Stimulated activated CD4-positive, alpha-beta T cell treated with anti-CD3 and anti-CD28 coated beads, Interleukin-2, amount 100 ng/mL, for 24 hours (primary cell): ENCODE results near the gene EPO.
"Not testable (repeated sequence)": the region's sequence is repeated elsewhere in the genome, so short reads cannot be mapped to it uniquely, and the experiment has no call there.

Source experiments
- DNase-seq, 2 donors: peaks; one replicate each; pipeline ENCODE4 v3.0.0-alpha.2; 2020

Gene EPO

GRCh38 chr7:100744605-100745004 is 24.3 kb downstream of the EPO start:
- DNase-seq: no peak

GRCh38 chr7:100745184-100745583 is 24.9 kb downstream of the EPO start:
- no peak for DNase-seq

GRCh38 chr7:100752994-100753393 is 32.7 kb downstream of the EPO start:
- DNase-seq: no peak

- no peak for DNase-seq
Measured at GRCh38 chr7:100753750-100754149, 33.5 kb downstream of the EPO start.

GRCh38 chr7:100759357-100760171 is 39.3 kb downstream of the EPO start:
- no peak for DNase-seq

GRCh38 chr7:100762841-100763240 is 42.6 kb downstream of the EPO start:
- not testable (repeated sequence) for DNase-seq

GRCh38 chr7:100763556-100764140 is 43.4 kb downstream of the EPO start:
- DNase-seq: no peak

- no peak for DNase-seq
Measured at GRCh38 chr7:100764841-100765240, 44.6 kb downstream of the EPO start.

GRCh38 chr7:100765250-100765649 is 45.0 kb downstream of the EPO start:
- DNase-seq: no peak

- DNase-seq: no peak
Measured at GRCh38 chr7:100768784-100769183, 48.5 kb downstream of the EPO start.
